Astrocyte (in vitro differentiated cells and primary cell): ENCODE results near the gene EVC. TPM values are rescaled to one million over a fixed set of nuclear protein-coding genes. Genes with fewer than 3 reads are reported as not detected.

Experiments
- DNase-seq: peaks from one replicate; pipeline ENCODE4 v3.0.0-alpha.2; 2010; ENCODE audit warnings: low read depth
- FAIRE-seq: peaks from 2 replicates; lab custom pipeline; 2011; peaks lifted over from hg19 to GRCh38; lab: Jason Lieb, UNC
- H2AFZ ChIP-seq: 2 replicates; pipeline ENCODE4 v1.6.0; 2012; ENCODE audit warnings: low read depth, low read length, inconsistent platforms
- H3K27ac ChIP-seq: 2 replicates; pipeline ENCODE4 v1.5.1; 2011; ENCODE audit warnings: low read depth, low read length, inconsistent platforms
- H3K27me3 ChIP-seq: 2 replicates; pipeline ENCODE4 v1.6.0; 2011; ENCODE audit warnings: low read length, inconsistent platforms; ENCODE audit not compliant: insufficient read depth
- H3K36me3 ChIP-seq: 2 replicates; pipeline ENCODE4 v1.5.1; 2011; ENCODE audit warnings: low read length, inconsistent platforms; ENCODE audit not compliant: insufficient read depth
- H3K4me1 ChIP-seq: 2 replicates; pipeline ENCODE4 v1.5.1; 2011; ENCODE audit warnings: low read length, inconsistent platforms; ENCODE audit not compliant: insufficient read depth
- H3K4me2 ChIP-seq: 2 replicates; pipeline ENCODE4 v1.6.0; 2012; ENCODE audit warnings: low read length, inconsistent platforms
- H3K4me3 ChIP-seq: 2 replicates; pipeline ENCODE4 v1.5.1; 2011; ENCODE audit warnings: low read depth, mild to moderate bottlenecking, low read length, inconsistent platforms; ENCODE audit not compliant: insufficient read depth
- H3K79me2 ChIP-seq: 2 replicates; pipeline ENCODE4 v1.6.0; 2012; ENCODE audit warnings: mild to moderate bottlenecking, low read length, inconsistent platforms; ENCODE audit not compliant: insufficient read depth
- H3K9ac ChIP-seq: 2 replicates; pipeline ENCODE4 v1.6.0; 2012; ENCODE audit warnings: mild to moderate bottlenecking, low read length, inconsistent platforms
- H3K9me3 ChIP-seq: 2 replicates; pipeline ENCODE4 v1.5.1; 2012; ENCODE audit warnings: low read depth, mild to moderate bottlenecking, low read length, inconsistent platforms; ENCODE audit not compliant: insufficient read depth
- H4K20me1 ChIP-seq: 2 replicates; pipeline ENCODE4 v1.6.0; 2012; ENCODE audit warnings: low read length, inconsistent platforms; ENCODE audit not compliant: insufficient read depth
- H3K27ac Mint-ChIP-seq: one replicate; pipeline ENCODE4 v1.8.0; 2021; ENCODE audit warnings: mild to moderate bottlenecking, mixed read lengths; ENCODE audit not compliant: unreplicated experiment
- H3K27me3 Mint-ChIP-seq: one replicate; pipeline ENCODE4 v1.8.0; 2021; ENCODE audit warnings: low read depth, mixed read lengths; ENCODE audit not compliant: unreplicated experiment
- H3K36me3 Mint-ChIP-seq: one replicate; pipeline ENCODE4 v1.8.0; 2021; ENCODE audit warnings: low read depth, mixed read lengths; ENCODE audit not compliant: unreplicated experiment
- H3K4me1 Mint-ChIP-seq: one replicate; pipeline ENCODE4 v1.8.0; 2021; ENCODE audit warnings: low read depth, mixed read lengths; ENCODE audit not compliant: unreplicated experiment
- H3K4me3 Mint-ChIP-seq: one replicate; pipeline ENCODE4 v1.8.0; 2021; ENCODE audit warnings: mild to moderate bottlenecking, moderate library complexity, mixed read lengths; ENCODE audit not compliant: unreplicated experiment
- H3K9me3 Mint-ChIP-seq: one replicate; pipeline ENCODE4 v1.8.0; 2021; ENCODE audit warnings: mild to moderate bottlenecking, mixed read lengths; ENCODE audit not compliant: unreplicated experiment
- EZH2 ChIP-seq: IDR thresholded peaks from 2 replicates; pipeline ENCODE4 v1.6.1; 2012; ENCODE audit warnings: mild to moderate bottlenecking, low read length, inconsistent platforms; ENCODE audit not compliant: insufficient read depth
- total RNA-seq: library from RNA; stranded (reverse); gene quantifications from 2 replicates; pipeline ENCODE4 v1.2.1, GENCODE V29; 2021
- TF ChIP-seq, protein P1 (sequence below): IDR thresholded peaks from 2 replicates; pipeline ENCODE4 v1.5.1; 2011; ENCODE audit warnings: low read depth, mild to moderate bottlenecking, inconsistent platforms, low read length, moderate library complexity; ENCODE audit not compliant: insufficient read depth

The EVC gene
- total RNA-seq, 1 donor from 2014 or later, result 23.9 TPM

DNA sequence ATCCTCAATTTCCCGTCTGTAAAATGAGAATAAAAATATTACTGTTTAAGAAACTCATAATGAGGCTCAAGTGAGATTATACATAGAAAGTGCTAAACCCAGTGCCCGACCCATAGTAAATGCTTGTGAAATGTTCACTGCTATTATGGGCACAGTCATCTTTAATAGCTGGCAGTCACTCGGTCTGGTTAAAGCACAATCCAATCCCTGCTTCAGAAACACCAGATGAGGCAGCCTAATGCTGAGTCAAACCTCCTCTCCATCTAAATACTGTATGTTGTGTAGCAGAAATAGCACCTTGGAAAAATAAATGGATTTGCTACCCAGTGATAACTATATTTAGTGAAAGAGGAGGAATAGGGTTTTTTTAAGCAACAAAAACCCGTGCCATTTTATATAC, 17.1 kb upstream of the EVC start:
- no peak for FAIRE-seq
- H3K9me3 Mint-ChIP-seq, result no peaks in the 10 kb centered on the region
- peaks cover 12% of the 10 kb centered on the region for H3K36me3 Mint-ChIP-seq
- no peak for TF ChIP-seq EZH2
- TF ChIP-seq, protein P1, sequence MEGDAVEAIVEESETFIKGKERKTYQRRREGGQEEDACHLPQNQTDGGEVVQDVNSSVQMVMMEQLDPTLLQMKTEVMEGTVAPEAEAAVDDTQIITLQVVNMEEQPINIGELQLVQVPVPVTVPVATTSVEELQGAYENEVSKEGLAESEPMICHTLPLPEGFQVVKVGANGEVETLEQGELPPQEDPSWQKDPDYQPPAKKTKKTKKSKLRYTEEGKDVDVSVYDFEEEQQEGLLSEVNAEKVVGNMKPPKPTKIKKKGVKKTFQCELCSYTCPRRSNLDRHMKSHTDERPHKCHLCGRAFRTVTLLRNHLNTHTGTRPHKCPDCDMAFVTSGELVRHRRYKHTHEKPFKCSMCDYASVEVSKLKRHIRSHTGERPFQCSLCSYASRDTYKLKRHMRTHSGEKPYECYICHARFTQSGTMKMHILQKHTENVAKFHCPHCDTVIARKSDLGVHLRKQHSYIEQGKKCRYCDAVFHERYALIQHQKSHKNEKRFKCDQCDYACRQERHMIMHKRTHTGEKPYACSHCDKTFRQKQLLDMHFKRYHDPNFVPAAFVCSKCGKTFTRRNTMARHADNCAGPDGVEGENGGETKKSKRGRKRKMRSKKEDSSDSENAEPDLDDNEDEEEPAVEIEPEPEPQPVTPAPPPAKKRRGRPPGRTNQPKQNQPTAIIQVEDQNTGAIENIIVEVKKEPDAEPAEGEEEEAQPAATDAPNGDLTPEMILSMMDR, result no peak
- Histone ChIP-seq H4K20me1 (peaks cover 3% of the 10 kb centered on the region), H3K36me3 (peaks cover 30% of the 10 kb centered on the region), H3K79me2 (no peaks in the 10 kb centered on the region), H2AFZ (no peak overlapping the region), H3K9me3 (no peaks in the 10 kb centered on the region), H3K4me3 (no peak overlapping the region), H3K27ac (no peak overlapping the region), H3K9ac (no peak overlapping the region), H3K27me3 (no peaks in the 10 kb centered on the region), H3K4me2 (no peak overlapping the region), H3K4me1 (no peaks in the 10 kb centered on the region)
- no peaks in the 10 kb centered on the region for H3K27me3 Mint-ChIP-seq
- no peak overlapping the region for H3K4me3 Mint-ChIP-seq
- H3K4me1 Mint-ChIP-seq, result no peaks in the 10 kb centered on the region
- no peak for DNase-seq
- no peak overlapping the region for H3K27ac Mint-ChIP-seq

DNA sequence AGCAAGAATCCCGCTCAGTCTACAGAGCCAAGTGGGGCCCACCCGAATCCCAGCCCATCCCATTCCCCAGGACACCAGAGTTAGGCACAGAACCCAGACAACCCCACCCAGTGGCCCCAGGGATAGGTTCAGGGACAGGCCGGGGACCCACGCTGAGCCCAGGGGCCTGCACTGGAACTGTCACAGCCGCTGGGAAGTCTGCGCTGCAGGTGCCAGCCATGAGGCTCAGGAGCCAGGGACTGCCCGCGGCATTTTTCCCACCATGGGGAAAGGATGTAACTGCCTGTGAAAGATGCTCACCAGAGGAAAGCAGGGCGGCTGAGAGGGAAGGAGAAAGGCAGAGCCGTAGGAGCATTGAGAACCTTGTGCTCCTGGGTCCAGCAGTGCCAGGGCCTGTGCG, 14.7 kb upstream of the EVC start:
- Mint-ChIP-seq H3K9me3 (peaks cover 1% of the 10 kb centered on the region), H3K27ac (no peak overlapping the region), H3K4me1 (no peaks in the 10 kb centered on the region), H3K4me3 (no peak overlapping the region), H3K27me3 (peaks cover 2% of the 10 kb centered on the region), H3K36me3 (peaks cover 6% of the 10 kb centered on the region)
- Histone ChIP-seq H3K36me3 (peaks cover 17% of the 10 kb centered on the region), H3K4me3 (no peak overlapping the region), H3K9me3 (no peaks in the 10 kb centered on the region), H3K79me2 (no peaks in the 10 kb centered on the region), H2AFZ (no peak overlapping the region), H4K20me1 (peaks cover 5% of the 10 kb centered on the region), H3K4me1 (no peaks in the 10 kb centered on the region), H3K4me2 (no peak overlapping the region), H3K27ac (no peak overlapping the region), H3K27me3 (no peaks in the 10 kb centered on the region), H3K9ac (no peak overlapping the region)
- TF ChIP-seq EZH2, result no peak
- TF ChIP-seq, protein P1, result no peak
- DNase-seq (no peak), FAIRE-seq (no peak)

DNA sequence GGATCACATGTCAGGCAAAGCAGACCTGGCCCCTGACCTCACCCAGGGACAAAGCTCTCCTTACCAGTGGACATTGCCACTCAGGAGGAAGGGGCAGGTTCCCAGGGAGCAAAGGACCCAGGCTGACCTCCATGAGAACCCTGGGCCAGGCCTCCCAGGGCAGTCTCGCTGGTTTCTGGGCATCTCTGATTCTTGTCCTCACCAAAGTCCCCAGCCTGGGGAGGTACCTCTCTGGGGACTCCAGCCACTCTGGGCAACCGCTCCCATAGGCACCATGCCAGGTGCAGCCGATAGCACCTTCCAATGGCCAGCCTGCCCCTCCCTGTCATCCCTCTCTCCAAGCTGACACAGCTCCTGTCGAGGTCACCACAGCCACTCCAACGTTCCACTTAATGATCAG, 10.5 kb upstream of the EVC start:
- no peak overlapping the region for H3K27ac Mint-ChIP-seq
- Histone ChIP-seq H3K4me2 (no peak overlapping the region), H3K9ac (no peak overlapping the region), H3K9me3 (no peaks in the 10 kb centered on the region), H3K4me3 (no peak overlapping the region), H2AFZ (no peak overlapping the region), H3K36me3 (peaks cover 7% of the 10 kb centered on the region), H3K27ac (no peak overlapping the region), H3K4me1 (no peaks in the 10 kb centered on the region), H4K20me1 (peaks cover 18% of the 10 kb centered on the region), H3K27me3 (no peaks in the 10 kb centered on the region), H3K79me2 (peaks cover 12% of the 10 kb centered on the region)
- no peak for FAIRE-seq
- peaks cover 10% of the 10 kb centered on the region for H3K9me3 Mint-ChIP-seq
- H3K36me3 Mint-ChIP-seq, result peaks cover 29% of the 10 kb centered on the region
- H3K27me3 Mint-ChIP-seq, result peaks cover 2% of the 10 kb centered on the region
- TF ChIP-seq EZH2, result no peak
- TF ChIP-seq, protein P1, result no peak
- no peak for DNase-seq
- H3K4me1 Mint-ChIP-seq, result no peaks in the 10 kb centered on the region
- H3K4me3 Mint-ChIP-seq, result no peak overlapping the region
